ENCODE measurements around the gene LHFPL3.

LHFPL3 gene

GRCh38 chr7:104434129-104434528 is 105.7 kb downstream of the LHFPL3 start:
- H3K4ac ChIP-seq (ENCODE audit: low read length), result no peak overlapping the region
- no peak overlapping the region for H2AK5ac ChIP-seq (ENCODE audit: low read depth, low read length)
- H3K4me1 ChIP-seq (ENCODE audit: control insufficient read depth in 2 of 2, insufficient read depth in 1 of 2, low read depth in 1 of 2, low read length in 2 of 2), result no peaks in the 10 kb centered on the region
- no peak overlapping the region for H3K18ac ChIP-seq (ENCODE audit: low read length)
- H2AFZ ChIP-seq (ENCODE audit: low read length), result no peak overlapping the region
- no peak overlapping the region for H2BK120ac ChIP-seq (ENCODE audit: low read depth, low read length)
- no peak overlapping the region for H3K4me3 ChIP-seq (ENCODE audit: low read length in 2 of 2)
- H2BK15ac ChIP-seq (ENCODE audit: low read length), result no peak overlapping the region
- no peak overlapping the region for H3K4me2 ChIP-seq (ENCODE audit: insufficient read depth, low read length, poor library complexity, severe bottlenecking)
- H4K91ac ChIP-seq (ENCODE audit: low read depth, low read length, poor library complexity), result no peak overlapping the region
- H3K14ac ChIP-seq (ENCODE audit: low read length), result no peak overlapping the region
- no CpG with 5 or more reads among the region's 2 CpGs for WGBS, 2 donors (ENCODE audit: extremely low coverage in 2 of 2, insufficient read length in 2 of 2, insufficient replicate concordance in 1 of 2)
- H4K8ac ChIP-seq (ENCODE audit: low read depth, low read length), result no peak overlapping the region
- no peaks in the 10 kb centered on the region for H3K79me1 ChIP-seq (ENCODE audit: low read depth, low read length)
- no peaks in the 10 kb centered on the region for H3K27me3 ChIP-seq (ENCODE audit: control insufficient read depth in 3 of 3, insufficient read depth in 3 of 3, low read depth in 1 of 3, low read length in 3 of 3)
- H3K9ac ChIP-seq (ENCODE audit: low read depth, low read length, poor library complexity), result no peak overlapping the region
- DNase-seq (ENCODE audit: low spot score), result no peak
- no peaks in the 10 kb centered on the region for H3K36me3 ChIP-seq (replicated peaks in 1 of 2; ENCODE audit: control insufficient read depth in 2 of 2, insufficient read depth in 2 of 2, low read length in 2 of 2)
- H2BK5ac ChIP-seq (ENCODE audit: low read length), result no peak overlapping the region
- H3K27ac ChIP-seq (replicated peaks; ENCODE audit: low read length), result no peak overlapping the region
- no peak overlapping the region for H3K23ac ChIP-seq (ENCODE audit: low read depth, low read length, poor library complexity)
- H3K9me3 ChIP-seq (replicated peaks in 1 of 2; ENCODE audit: control insufficient read depth in 2 of 2, insufficient read depth in 1 of 2, low read depth in 1 of 2, low read length in 2 of 2), result no peaks in the 10 kb centered on the region
- H2BK12ac ChIP-seq (ENCODE audit: low read length), result no peak overlapping the region

- no peak overlapping the region for H2AK5ac ChIP-seq (ENCODE audit: low read depth, low read length)
- no peak overlapping the region for H2BK15ac ChIP-seq (ENCODE audit: low read length)
- no peak overlapping the region for H3K23ac ChIP-seq (ENCODE audit: low read depth, low read length, poor library complexity)
- no peaks in the 10 kb centered on the region for H3K36me3 ChIP-seq (replicated peaks in 1 of 2; ENCODE audit: control insufficient read depth in 2 of 2, insufficient read depth in 2 of 2, low read length in 2 of 2)
- no peak overlapping the region for H2BK120ac ChIP-seq (ENCODE audit: low read depth, low read length)
- H3K14ac ChIP-seq (ENCODE audit: low read length), result no peak overlapping the region
- H4K8ac ChIP-seq (ENCODE audit: low read depth, low read length), result no peak overlapping the region
- no peak for DNase-seq (ENCODE audit: low spot score)
- H2BK5ac ChIP-seq (ENCODE audit: low read length), result no peak overlapping the region
- no peaks in the 10 kb centered on the region for H3K27me3 ChIP-seq (ENCODE audit: control insufficient read depth in 3 of 3, insufficient read depth in 3 of 3, low read depth in 1 of 3, low read length in 3 of 3)
- H3K9me3 ChIP-seq (replicated peaks in 1 of 2; ENCODE audit: control insufficient read depth in 2 of 2, insufficient read depth in 1 of 2, low read depth in 1 of 2, low read length in 2 of 2), result no peaks in the 10 kb centered on the region
- H3K4me3 ChIP-seq (ENCODE audit: low read length in 2 of 2), result no peak overlapping the region
- no peak overlapping the region for H3K27ac ChIP-seq (replicated peaks; ENCODE audit: low read length)
- H3K4me2 ChIP-seq (ENCODE audit: insufficient read depth, low read length, poor library complexity, severe bottlenecking), result no peak overlapping the region
- peaks cover 0 to 2% of the 10 kb centered on the region in 2 donors for H3K4me1 ChIP-seq (ENCODE audit: control insufficient read depth in 2 of 2, insufficient read depth in 1 of 2, low read depth in 1 of 2, low read length in 2 of 2)
- H2BK12ac ChIP-seq (ENCODE audit: low read length), result no peak overlapping the region
- no peak overlapping the region for H2AFZ ChIP-seq (ENCODE audit: low read length)
- H3K79me1 ChIP-seq (ENCODE audit: low read depth, low read length), result no peaks in the 10 kb centered on the region
- H3K4ac ChIP-seq (ENCODE audit: low read length), result no peak overlapping the region
- no peak overlapping the region for H3K9ac ChIP-seq (ENCODE audit: low read depth, low read length, poor library complexity)
- no CpG with 5 or more reads among the region's 1 CpG for WGBS, 2 donors (ENCODE audit: extremely low coverage in 2 of 2, insufficient read length in 2 of 2, insufficient replicate concordance in 1 of 2)
- H3K18ac ChIP-seq (ENCODE audit: low read length), result no peak overlapping the region
- no peak overlapping the region for H4K91ac ChIP-seq (ENCODE audit: low read depth, low read length, poor library complexity)
Observed at GRCh38 chr7:104442481-104442880, 114.1 kb downstream of the LHFPL3 start.

- no peak overlapping the region for H3K4me3 ChIP-seq (ENCODE audit: low read length in 2 of 2)
- no peak overlapping the region for H3K4me2 ChIP-seq (ENCODE audit: insufficient read depth, low read length, poor library complexity, severe bottlenecking)
- H3K4ac ChIP-seq (ENCODE audit: low read length), result no peak overlapping the region
- no peak overlapping the region for H2BK15ac ChIP-seq (ENCODE audit: low read length)
- H3K27me3 ChIP-seq (ENCODE audit: control insufficient read depth in 3 of 3, insufficient read depth in 3 of 3, low read depth in 1 of 3, low read length in 3 of 3), result no peaks in the 10 kb centered on the region
- no peak overlapping the region for H2AK5ac ChIP-seq (ENCODE audit: low read depth, low read length)
- H3K27ac ChIP-seq (replicated peaks; ENCODE audit: low read length), result no peak overlapping the region
- H3K36me3 ChIP-seq (replicated peaks in 1 of 2; ENCODE audit: control insufficient read depth in 2 of 2, insufficient read depth in 2 of 2, low read length in 2 of 2), result no peaks in the 10 kb centered on the region
- H3K18ac ChIP-seq (ENCODE audit: low read length), result no peak overlapping the region
- H4K8ac ChIP-seq (ENCODE audit: low read depth, low read length), result no peak overlapping the region
- WGBS, 2 donors (ENCODE audit: extremely low coverage in 2 of 2, insufficient read length in 2 of 2, insufficient replicate concordance in 1 of 2), result no CpG with 5 or more reads among the region's 1 CpG
- H2AFZ ChIP-seq (ENCODE audit: low read length), result no peak overlapping the region
- no peak overlapping the region for H3K14ac ChIP-seq (ENCODE audit: low read length)
- H2BK12ac ChIP-seq (ENCODE audit: low read length), result no peak overlapping the region
- H3K79me1 ChIP-seq (ENCODE audit: low read depth, low read length), result no peaks in the 10 kb centered on the region
- peaks cover 0 to 2% of the 10 kb centered on the region in 2 donors for H3K4me1 ChIP-seq (ENCODE audit: control insufficient read depth in 2 of 2, insufficient read depth in 1 of 2, low read depth in 1 of 2, low read length in 2 of 2)
- no peak overlapping the region for H3K9ac ChIP-seq (ENCODE audit: low read depth, low read length, poor library complexity)
- DNase-seq (ENCODE audit: low spot score), result no peak
- no peaks in the 10 kb centered on the region for H3K9me3 ChIP-seq (replicated peaks in 1 of 2; ENCODE audit: control insufficient read depth in 2 of 2, insufficient read depth in 1 of 2, low read depth in 1 of 2, low read length in 2 of 2)
- H2BK5ac ChIP-seq (ENCODE audit: low read length), result no peak overlapping the region
- no peak overlapping the region for H3K23ac ChIP-seq (ENCODE audit: low read depth, low read length, poor library complexity)
- H4K91ac ChIP-seq (ENCODE audit: low read depth, low read length, poor library complexity), result no peak overlapping the region
- no peak overlapping the region for H2BK120ac ChIP-seq (ENCODE audit: low read depth, low read length)
Observed at GRCh38 chr7:104444017-104444416, 115.6 kb downstream of the LHFPL3 start.

GRCh38 chr7:104445393-104445792 is 117.0 kb downstream of the LHFPL3 start:
- H2BK120ac ChIP-seq (ENCODE audit: low read depth, low read length), result no peak overlapping the region
- no peaks in the 10 kb centered on the region for H3K27me3 ChIP-seq (ENCODE audit: control insufficient read depth in 3 of 3, insufficient read depth in 3 of 3, low read depth in 1 of 3, low read length in 3 of 3)
- H3K9me3 ChIP-seq (replicated peaks in 1 of 2; ENCODE audit: control insufficient read depth in 2 of 2, insufficient read depth in 1 of 2, low read depth in 1 of 2, low read length in 2 of 2), result no peaks in the 10 kb centered on the region
- no peak overlapping the region for H2BK15ac ChIP-seq (ENCODE audit: low read length)
- no peak overlapping the region for H3K9ac ChIP-seq (ENCODE audit: low read depth, low read length, poor library complexity)
- H3K4me2 ChIP-seq (ENCODE audit: insufficient read depth, low read length, poor library complexity, severe bottlenecking), result no peak overlapping the region
- no peak overlapping the region for H3K27ac ChIP-seq (replicated peaks; ENCODE audit: low read length)
- H4K91ac ChIP-seq (ENCODE audit: low read depth, low read length, poor library complexity), result no peak overlapping the region
- H3K4me1 ChIP-seq (ENCODE audit: control insufficient read depth in 2 of 2, insufficient read depth in 1 of 2, low read depth in 1 of 2, low read length in 2 of 2), result peaks cover 0 to 2% of the 10 kb centered on the region in 2 donors
- H2BK5ac ChIP-seq (ENCODE audit: low read length), result no peak overlapping the region
- H4K8ac ChIP-seq (ENCODE audit: low read depth, low read length), result no peak overlapping the region
- H2BK12ac ChIP-seq (ENCODE audit: low read length), result no peak overlapping the region
- no peaks in the 10 kb centered on the region for H3K79me1 ChIP-seq (ENCODE audit: low read depth, low read length)
- no peak overlapping the region for H3K18ac ChIP-seq (ENCODE audit: low read length)
- no peak overlapping the region for H3K14ac ChIP-seq (ENCODE audit: low read length)
- H2AFZ ChIP-seq (ENCODE audit: low read length), result no peak overlapping the region
- H3K4ac ChIP-seq (ENCODE audit: low read length), result no peak overlapping the region
- no CpG with 5 or more reads among the region's 1 CpG for WGBS, 2 donors (ENCODE audit: extremely low coverage in 2 of 2, insufficient read length in 2 of 2, insufficient replicate concordance in 1 of 2)
- no peak overlapping the region for H3K4me3 ChIP-seq (ENCODE audit: low read length in 2 of 2)
- no peaks in the 10 kb centered on the region for H3K36me3 ChIP-seq (replicated peaks in 1 of 2; ENCODE audit: control insufficient read depth in 2 of 2, insufficient read depth in 2 of 2, low read length in 2 of 2)
- DNase-seq (ENCODE audit: low spot score), result no peak
- H3K23ac ChIP-seq (ENCODE audit: low read depth, low read length, poor library complexity), result no peak overlapping the region
- H2AK5ac ChIP-seq (ENCODE audit: low read depth, low read length), result no peak overlapping the region

All from neuronal stem cell (in vitro differentiated cells).